HL-60 (cell line): Measurements from ENCODE around the gene PLIN3.
"Not testable (repeated sequence)": the region's sequence is repeated elsewhere in the genome, so short reads cannot be mapped to it uniquely, and the experiment has no call there.

ENCODE experiments used
- DNase-seq, 2 experiments: peaks; one replicate each; pipeline ENCODE4 v3.0.0-alpha.2; 2010 to 2020; ENCODE audit warnings: low read depth in 1 of 2, low spot score in 1 of 2
- H3K27ac ChIP-seq: fragments of 250-450 bp; sonication (Bioruptor Pico); replicated peaks from 2 replicates; pipeline ENCODE4 v1.5.1; 2020; ENCODE audit warnings: mild to moderate bottlenecking, moderate library complexity
- H3K27me3 ChIP-seq: fragments of 250-450 bp; sonication (Bioruptor Pico); 2 replicates; pipeline ENCODE4 v1.5.1; 2021; ENCODE audit warnings: mild to moderate bottlenecking, moderate library complexity; ENCODE audit not compliant: insufficient read depth, poor library complexity, severe bottlenecking
- H3K4me3 ChIP-seq: replicated peaks from 2 replicates; pipeline ENCODE4 v1.5.1; 2011; ENCODE audit warnings: mild to moderate bottlenecking, control low read depth, low read length; ENCODE audit not compliant: insufficient read depth
- CTCF ChIP-seq: IDR thresholded peaks from one replicate; pipeline ENCODE4 v1.5.1; 2011; ENCODE audit warnings: low read length, control low read depth, inconsistent platforms; ENCODE audit not compliant: insufficient read depth
- GABPA ChIP-seq: IDR thresholded peaks from 2 replicates; pipeline ENCODE4 v1.6.1; 2012; ENCODE audit warnings: low read depth
- POLR2AphosphoS5 ChIP-seq: IDR thresholded peaks from 2 replicates; pipeline ENCODE4 v1.6.1; 2012; ENCODE audit warnings: low read depth
- REST ChIP-seq: IDR thresholded peaks from 2 replicates; pipeline ENCODE4 v1.6.1; 2012; ENCODE audit warnings: low read depth; ENCODE audit not compliant: insufficient replicate concordance
- SPI1 ChIP-seq: IDR thresholded peaks from 2 replicates; pipeline ENCODE4 v1.6.1; 2012; ENCODE audit warnings: low read depth, mild to moderate bottlenecking, borderline replicate concordance

Gene PLIN3

GRCh38 chr19:4904481-4904880, 37.0 kb upstream of the PLIN3 start:
- no peak for DNase-seq
- TF ChIP-seq CTCF (no peak), GABPA (no peak), REST (no peak), SPI1 (no peak), POLR2AphosphoS5 (no peak)
- no peak overlapping the region for H3K4me3 ChIP-seq
- no peak overlapping the region for H3K27ac ChIP-seq
- H3K27me3 ChIP-seq, result no peaks in the 10 kb centered on the region

GRCh38 chr19:4902796-4903195, 35.3 kb upstream of the PLIN3 start, which contains the start of gene ARRDC5:
Gene ARRDC5 (minus strand): TSS chr19:4902896. CDS start chr19:4902825, 71 bp downstream.
- DNase-seq, result no peak
- H3K27ac ChIP-seq, result peak within 1 kb of the TSS; percentile 77
- TF ChIP-seq SPI1, result no peak
- no peak for TF ChIP-seq GABPA
- TF ChIP-seq POLR2AphosphoS5, result no peak
- TF ChIP-seq CTCF, result no peak
- TF ChIP-seq REST, result no peak
- H3K27me3 ChIP-seq, result no peaks in the 10 kb centered on the region
- H3K4me3 ChIP-seq, result no peak within 1 kb of the TSS

- H3K4me3 ChIP-seq, H3K27me3 ChIP-seq: not testable (repeated sequence)
- H3K27ac ChIP-seq, result peak overlapping the region; percentile 77
- DNase-seq, result peak; percentile 88 to 95
Observed at GRCh38 chr19:4900879-4901278, 33.4 kb upstream of the PLIN3 start.

- H3K4me3 ChIP-seq, result no peak overlapping the region
- H3K27ac ChIP-seq, result peak overlapping the region; percentile 33
- TF ChIP-seq CTCF (no peak), GABPA (no peak), POLR2AphosphoS5 (no peak), REST (no peak), SPI1 (no peak; the same call in 1 of the 2 replicates)
- DNase-seq, result no peak
- no peaks in the 10 kb centered on the region for H3K27me3 ChIP-seq
Observed at GRCh38 chr19:4897146-4897545, 29.7 kb upstream of the PLIN3 start.
